GM21423 (cell line): ENCODE results near the gene THAP7.
"Not testable (repeated sequence)": the region's sequence is repeated elsewhere in the genome, so short reads cannot be mapped to it uniquely, and the experiment has no call there.

Experiments
- ATAC-seq: cut with Tn5 transposase; IDR thresholded peaks from one replicate; pipeline ENCODE4 v1.9.1; 2021; ENCODE audit warnings: mild to moderate bottlenecking, moderate library complexity; ENCODE audit not compliant: unreplicated experiment

Gene THAP7

GRCh38 chr22:21001601-21002325, at the start of gene THAP7:
Gene THAP7, minus strand, starts transcription at chr22:21002118. Its CDS starts 207 bp downstream, at chr22:21001911.
- ATAC-seq, result peak; percentile 87

GRCh38 chr22:21051145-21051830, 49.4 kb upstream of the THAP7 start:
- ATAC-seq, result no peak

GRCh38 chr22:21048965-21049364, 47.0 kb upstream of the THAP7 start:
- ATAC-seq, result not testable (repeated sequence)

GRCh38 chr22:21048448-21048847, 46.5 kb upstream of the THAP7 start:
- ATAC-seq, result not testable (repeated sequence)

GRCh38 chr22:21047730-21048129, 45.8 kb upstream of the THAP7 start:
- no peak for ATAC-seq

GRCh38 chr22:21047035-21047661, 45.2 kb upstream of the THAP7 start:
- ATAC-seq, result no peak

- peak; percentile 91 for ATAC-seq
Measured at GRCh38 chr22:21045585-21046294, 43.8 kb upstream of the THAP7 start, which contains the start of gene LRRC74B. Gene LRRC74B, plus strand, starts transcription at chr22:21045946. Its CDS starts 41 bp downstream, at chr22:21045987.

- no peak for ATAC-seq
Measured at GRCh38 chr22:21044931-21045584, 43.1 kb upstream of the THAP7 start.

- no peak for ATAC-seq
Measured at GRCh38 chr22:21043860-21044535, 42.1 kb upstream of the THAP7 start.

GRCh38 chr22:21042978-21043859, 41.3 kb upstream of the THAP7 start:
- no peak for ATAC-seq

GRCh38 chr22:21041937-21042336, 40.0 kb upstream of the THAP7 start:
- ATAC-seq, result no peak

GRCh38 chr22:21039158-21039557, 37.2 kb upstream of the THAP7 start:
- not testable (repeated sequence) for ATAC-seq

GRCh38 chr22:21038405-21038804, 36.5 kb upstream of the THAP7 start:
- ATAC-seq, result no peak

GRCh38 chr22:21034989-21035388, 33.1 kb upstream of the THAP7 start:
- ATAC-seq, result no peak

- ATAC-seq, result no peak
Measured at GRCh38 chr22:21033895-21034294, 32.0 kb upstream of the THAP7 start.

GRCh38 chr22:21032868-21033688, 31.2 kb upstream of the THAP7 start:
- no peak for ATAC-seq

- no peak for ATAC-seq
Measured at GRCh38 chr22:21032037-21032867, 30.3 kb upstream of the THAP7 start, which contains the start of gene SLC7A4. Gene SLC7A4, minus strand, starts transcription at chr22:21032561. Its CDS starts 749 bp downstream, at chr22:21031812.
